HG03354 (cell line): ENCODE data around the gene GAPDHS.

Source experiments
- ATAC-seq: cut with Tn5 transposase; IDR thresholded peaks from one replicate; pipeline ENCODE4 v1.9.1; 2021; ENCODE audit warnings: mild to moderate bottlenecking; ENCODE audit not compliant: unreplicated experiment, poor library complexity, severe bottlenecking

GAPDHS gene

DNA sequence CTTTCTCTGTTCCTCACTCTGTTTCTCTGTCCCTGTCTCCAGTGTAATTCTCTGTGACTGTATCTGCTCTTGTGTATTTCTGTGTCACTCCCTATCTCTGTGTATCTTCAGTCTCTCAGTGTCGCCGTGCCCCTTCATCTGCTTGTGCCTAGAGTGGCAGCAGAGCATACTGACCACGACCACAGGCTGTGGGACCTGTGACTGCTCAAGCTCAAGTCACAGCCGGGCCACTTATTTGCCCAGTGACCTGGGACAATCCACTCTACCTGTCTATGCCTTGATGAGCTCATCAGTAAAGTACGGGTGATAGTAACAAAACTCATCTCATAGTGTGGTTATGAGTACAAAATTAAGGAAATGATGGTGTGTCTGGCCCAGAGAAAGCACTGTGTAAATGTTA is 20.8 kb downstream of the GAPDHS start:
- no peak for ATAC-seq

DNA sequence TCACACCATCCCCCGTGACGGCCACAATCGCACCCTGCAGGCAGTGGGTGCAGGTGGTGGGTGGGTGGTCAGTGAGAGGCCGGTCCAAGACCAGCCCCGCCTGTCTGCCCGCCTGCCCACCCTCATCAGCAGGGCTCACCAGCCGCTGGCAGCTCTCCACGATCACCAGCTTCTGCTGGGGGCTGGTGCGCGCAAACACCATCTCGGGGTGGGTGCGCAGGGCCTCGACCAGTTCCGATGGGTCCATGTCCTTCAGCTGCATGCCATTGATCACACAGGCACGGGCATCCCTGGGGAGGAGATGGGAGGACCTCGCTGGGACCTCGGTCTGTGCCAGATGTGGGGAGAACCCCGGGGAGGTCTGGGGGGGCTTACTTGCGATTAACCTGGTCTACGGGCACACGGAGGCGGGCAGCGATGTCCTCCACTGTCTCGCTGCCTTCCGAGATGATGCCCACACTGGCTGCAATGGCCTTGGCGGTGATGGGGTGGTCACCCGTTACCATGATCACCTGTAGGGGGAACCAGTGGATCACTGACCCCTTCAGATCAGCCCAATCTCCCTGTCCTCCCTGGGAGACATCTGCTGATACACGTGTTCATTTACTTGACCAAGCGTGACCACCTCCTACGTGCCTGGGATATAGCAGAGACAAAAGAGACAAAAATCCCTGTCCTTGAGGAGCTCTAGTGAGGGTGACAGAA is 22.2 kb downstream of the GAPDHS start:
- ATAC-seq: no peak

DNA sequence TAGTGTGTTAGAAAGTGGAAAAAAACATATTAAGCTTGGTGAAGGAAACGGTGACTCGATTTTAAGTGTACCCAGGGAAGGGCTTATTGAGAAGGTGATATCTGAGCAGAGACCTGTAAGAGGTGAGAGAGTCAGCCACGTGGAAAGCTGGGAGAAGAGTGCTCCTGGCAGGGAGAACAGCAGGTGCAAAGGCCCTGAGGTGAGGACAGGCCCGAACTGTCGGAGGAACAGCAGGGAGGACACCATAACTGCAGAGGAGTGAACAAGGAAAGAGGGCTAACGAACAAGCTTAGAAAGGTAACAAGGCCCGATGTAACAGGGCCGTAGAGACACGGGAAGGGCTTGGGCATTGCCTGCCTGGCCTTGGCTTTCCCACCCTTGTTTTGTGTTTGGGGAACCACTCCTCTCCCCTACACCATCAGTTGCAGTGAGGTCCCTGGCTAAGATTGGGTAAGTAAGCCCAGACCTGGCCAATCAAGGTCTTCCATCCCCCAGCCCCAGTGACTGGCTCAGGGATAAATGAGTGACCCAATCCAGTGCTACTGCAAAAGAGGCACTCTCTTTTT is 22.9 kb downstream of the GAPDHS start:
- ATAC-seq: no peak

DNA sequence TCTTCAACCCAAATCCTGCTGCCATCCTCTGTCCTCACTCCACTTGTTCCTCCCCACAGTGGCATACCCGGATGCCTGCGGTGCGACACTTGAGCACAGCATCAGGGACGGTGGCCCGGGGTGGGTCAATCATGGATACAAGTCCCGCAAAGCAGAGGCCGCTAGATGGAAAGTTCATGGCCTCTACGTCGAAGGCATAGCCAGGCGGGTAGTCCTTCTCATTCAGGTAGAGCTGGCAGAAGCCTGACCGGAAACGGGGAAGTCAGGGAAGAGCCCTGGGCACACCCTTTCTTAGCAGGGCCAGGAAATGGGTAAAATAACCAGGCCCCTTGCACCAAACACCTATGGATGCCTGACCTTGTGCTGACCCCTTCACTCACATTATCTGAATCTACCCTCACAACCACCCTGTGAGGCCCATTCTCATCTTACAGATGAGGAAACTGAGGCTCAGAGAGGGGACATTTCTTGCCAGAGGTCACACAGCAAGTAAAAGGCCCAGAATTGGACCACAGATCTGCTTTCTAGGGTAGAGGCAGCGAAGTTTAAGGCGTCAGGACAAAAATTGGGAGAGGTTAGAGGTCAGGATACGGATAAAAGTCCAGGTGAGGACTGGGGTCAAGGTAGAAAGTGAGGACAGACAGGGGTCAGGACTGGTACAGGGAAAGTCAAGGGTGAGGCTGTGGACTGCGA is 23.7 kb downstream of the GAPDHS start:
- no peak for ATAC-seq

DNA sequence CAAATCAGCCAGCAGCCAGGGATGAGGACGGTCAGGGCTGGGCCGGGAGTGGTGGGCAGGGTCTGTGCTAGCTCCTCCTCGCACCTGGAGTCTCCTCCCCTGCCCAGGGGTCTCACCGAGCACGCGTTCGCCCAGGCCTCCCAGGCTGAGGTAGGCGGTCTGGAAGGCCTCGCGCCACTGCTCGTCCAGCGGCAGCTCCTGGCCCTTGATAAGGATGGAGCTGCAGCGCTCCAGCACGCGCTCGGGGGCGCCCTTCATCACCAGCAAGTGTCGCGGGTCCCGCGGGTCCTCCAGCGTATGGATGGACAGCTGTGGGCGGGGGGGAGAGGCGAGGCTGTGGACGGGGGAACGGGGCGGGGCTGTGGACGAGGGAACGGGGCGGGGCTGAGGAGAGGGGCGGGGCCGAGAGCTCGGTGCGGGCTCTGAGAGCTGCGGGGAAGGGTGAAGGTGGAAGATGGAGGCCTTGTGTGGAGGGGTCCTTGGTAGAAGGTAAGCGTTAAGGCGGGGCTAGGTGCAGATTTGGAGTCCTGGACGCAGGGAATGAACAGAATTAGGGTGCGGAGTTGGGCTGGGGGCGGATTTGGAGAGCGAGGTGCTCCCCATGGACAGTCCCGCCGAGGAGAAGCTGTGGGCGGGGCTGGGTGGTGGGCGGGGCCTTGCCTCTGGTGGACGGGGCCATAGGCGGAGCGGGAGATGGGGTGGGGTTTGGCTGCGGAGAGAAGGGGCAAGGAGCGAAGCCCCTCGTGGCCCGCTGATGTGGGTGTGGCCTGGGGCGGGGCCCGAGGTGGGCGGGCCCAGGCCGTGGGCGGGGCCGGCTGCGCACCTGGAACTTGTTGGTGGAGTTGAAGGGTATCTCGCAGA is 24.5 kb downstream of the GAPDHS start:
- no peak for ATAC-seq

DNA sequence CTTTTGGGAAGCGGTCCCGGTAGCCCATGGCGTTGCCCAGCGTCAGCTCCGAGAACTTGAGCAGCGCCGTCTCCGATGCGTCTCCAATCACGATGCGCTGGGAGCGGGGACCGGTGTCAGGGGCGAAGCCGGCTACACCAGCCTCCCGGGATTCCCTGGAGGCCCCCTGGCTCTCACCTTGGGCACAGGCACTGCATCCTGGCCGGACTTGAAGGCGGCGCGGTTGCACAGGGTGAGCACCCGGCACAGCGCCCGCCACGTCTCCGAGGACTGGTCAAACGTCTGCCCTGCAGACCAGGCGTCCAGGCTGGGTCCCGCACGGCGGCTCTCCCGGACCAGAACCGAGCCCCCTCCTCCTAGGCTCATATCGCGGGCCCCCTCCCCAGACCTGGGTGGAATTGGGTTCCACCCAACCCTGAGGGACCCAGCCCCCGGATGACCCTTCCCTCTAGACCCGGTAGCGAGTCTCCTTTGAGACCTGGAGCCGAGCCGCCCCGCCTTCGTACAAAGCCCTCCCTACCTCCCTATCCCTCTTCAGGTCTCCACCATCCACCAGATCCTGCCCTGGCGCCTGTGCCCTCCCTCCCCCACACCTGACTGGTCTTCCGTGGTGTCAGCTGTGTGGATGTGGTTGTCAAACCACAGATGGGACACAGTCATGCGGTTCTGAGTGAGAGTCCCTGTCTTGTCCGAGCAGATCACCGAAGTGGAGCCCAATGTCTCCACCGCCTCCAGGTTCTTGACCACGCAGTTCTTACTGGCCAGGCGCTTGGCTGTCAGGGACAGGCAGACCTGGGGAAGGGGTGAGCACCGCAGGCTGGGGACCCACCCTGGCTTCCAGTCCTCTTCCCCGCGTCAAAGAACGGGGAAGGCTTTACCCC is 25.4 kb downstream of the GAPDHS start:
- ATAC-seq: no peak

DNA sequence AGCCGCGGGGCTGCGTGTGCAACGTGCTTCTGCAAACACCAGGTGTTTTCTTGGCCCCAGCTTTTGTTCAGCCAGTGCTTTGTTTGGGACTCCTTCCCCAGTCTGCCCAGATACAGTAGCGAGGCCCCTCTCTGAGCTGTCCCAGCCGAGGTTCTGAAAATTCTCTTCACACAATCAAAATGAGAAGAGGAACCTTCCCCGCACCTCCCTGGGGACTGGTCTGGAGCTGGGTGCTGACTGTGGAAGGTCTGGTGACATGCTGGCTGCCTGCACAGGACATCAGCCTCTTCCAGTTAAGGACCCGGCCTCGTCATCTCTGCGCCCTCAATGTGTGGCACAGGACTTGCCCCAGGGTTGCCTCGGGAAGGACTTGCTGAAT is 26.0 kb downstream of the GAPDHS start:
- peak; percentile 74 for ATAC-seq

DNA sequence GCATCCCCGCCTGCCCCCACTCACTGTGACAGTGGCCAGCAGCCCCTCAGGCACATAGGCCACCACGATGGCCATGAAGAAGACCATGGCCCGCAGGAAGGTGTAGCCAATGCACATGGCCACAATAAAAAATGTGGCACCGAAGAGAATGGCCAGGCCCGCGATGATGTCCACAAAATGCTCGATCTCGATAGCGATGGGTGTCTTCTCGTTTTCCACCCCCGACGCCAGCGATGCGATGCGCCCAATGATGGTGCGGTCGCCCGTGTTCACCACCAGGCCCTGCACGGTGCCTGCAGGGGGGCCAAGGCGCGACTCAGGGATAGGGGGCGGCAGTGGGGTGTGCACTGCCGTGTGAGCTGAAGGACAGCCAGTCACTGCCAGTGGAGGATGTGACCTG is 26.5 kb downstream of the GAPDHS start:
- ATAC-seq: no peak

DNA sequence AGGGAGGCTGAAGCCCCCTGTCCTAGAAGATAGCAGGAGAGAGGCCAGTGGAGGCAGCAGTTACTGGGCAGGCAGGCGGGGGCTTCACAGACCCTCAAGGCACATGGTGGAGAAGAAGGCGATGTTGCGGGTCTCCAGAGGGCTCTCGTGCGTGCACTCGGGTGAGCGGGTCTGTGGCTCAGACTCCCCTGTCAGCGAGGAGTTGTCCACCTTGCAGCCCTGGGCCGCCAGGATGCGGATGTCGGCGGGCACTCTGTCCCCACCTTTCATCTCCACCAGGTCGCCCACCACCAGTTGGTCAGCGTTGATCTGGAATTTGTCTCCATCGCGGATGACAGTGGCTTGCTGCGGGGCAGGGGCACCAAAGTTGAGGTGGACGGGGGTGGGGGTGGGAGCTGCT is 27.0 kb downstream of the GAPDHS start:
- no peak for ATAC-seq

DNA sequence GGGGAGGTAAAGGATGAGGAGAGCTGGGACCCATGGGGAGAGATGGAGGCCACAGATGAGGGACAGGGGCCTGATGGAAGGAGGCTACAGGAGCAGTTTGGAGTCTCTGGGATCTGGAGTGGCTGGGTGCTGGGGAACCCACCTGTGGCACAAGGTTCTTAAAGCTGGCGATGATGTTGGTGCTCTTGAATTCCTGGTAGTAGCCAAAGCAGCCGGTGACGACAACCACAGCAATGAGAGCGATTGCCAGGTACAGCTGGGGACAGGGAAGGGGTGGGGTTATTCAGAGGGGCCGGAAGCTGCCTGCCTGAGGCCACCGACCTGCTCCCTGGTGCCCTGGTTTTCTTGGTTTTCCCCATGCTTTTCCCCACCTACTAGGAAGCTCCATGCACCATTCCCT is 27.4 kb downstream of the GAPDHS start:
- no peak for ATAC-seq

DNA sequence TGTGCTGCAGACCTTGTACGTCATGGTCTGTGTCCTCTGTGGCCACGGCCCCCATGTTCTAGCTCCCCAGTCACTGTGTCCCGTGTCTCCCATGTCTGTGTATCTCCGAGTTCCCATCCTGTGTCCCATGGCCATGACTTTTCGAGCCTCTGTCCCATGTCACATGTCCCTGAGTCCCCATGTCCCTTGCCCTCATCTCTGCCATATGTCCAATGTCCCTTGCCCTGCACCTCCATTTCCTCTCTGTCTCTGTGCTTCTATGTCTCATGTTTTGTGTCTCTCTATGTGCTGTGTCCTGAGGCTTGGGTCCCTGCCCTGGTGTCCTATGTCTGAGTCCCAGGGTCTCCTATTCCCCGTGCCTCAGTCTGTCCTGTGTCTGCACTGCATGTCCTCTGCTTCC is 28.2 kb downstream of the GAPDHS start:
- no peak for ATAC-seq

DNA sequence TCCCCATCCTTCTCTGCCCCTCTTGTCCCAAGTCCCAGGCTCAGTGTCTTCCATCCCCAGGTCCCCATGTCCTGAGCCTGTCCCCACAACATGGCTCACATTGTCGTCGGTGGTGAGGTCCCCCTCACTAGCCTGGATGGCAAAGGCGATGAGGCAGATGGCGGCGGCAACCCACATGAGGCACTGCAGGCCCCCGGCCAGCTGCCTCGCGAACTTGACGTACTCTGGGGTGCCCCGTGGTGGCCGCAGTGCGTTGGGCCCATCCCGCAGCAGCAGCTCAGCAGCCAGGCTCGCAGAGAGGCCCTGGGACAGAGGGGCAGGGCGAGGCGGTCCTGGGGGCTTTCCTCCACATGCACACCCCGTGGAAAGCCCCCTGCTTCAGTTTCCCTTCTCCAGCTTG is 29.1 kb downstream of the GAPDHS start:
- no peak for ATAC-seq

DNA sequence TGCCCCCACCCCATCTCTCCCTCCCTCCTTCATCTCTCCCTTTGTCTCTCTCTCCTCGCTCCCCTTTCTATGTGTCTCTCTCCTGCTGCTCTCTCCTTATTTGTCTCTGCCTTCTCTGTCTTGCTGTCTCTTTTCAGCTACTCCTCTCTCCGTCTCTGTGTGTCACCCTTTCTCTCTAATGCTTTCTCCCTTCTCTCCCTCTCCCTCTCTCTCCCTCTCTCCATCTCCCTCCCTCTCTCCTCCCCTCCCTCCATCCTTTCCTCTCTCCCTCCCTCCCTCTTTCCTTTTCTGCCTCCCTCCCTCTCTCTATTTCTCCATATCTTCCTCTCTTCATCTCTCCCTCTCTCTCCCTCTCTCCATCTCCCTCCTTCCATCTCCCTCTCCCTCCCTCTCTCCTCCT is 29.5 kb downstream of the GAPDHS start:
- ATAC-seq: no peak

DNA sequence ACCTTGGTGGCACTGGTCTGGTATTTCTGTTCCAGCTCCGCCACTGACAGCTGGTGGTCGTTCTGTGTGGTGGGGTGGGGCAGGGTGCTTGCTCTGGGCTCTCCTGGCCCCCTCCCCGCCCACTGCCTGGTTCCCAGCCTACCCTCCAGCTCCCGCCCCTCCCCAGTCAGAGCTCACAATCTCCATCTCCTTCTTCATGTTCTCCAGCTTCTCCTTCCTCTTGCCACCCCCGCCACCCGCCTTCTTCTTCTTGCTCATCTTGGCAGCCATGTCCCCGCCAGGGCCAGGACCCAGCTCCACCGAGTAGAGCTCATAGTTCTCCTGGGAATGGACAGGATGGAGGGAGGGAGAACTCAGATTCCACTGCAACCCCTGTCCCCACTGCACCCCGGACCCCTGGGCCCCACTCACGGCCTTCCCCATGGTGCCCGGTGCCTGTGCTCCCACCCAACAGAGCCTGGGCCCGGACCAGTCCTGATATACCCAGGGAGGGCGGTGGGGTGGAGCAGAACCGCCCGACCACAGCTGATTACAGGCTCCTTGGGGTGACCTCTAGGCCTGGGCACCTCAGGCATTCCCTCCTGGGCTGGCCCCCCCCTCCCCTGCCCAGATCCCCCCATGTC is 30.1 kb downstream of the GAPDHS start, which contains the start of gene ATP4A:
Gene ATP4A (minus strand): TSS at position 452 of the 623 bp plus-strand sequence. CDS start 29 bp downstream, at position 423.
- no peak for ATAC-seq

DNA sequence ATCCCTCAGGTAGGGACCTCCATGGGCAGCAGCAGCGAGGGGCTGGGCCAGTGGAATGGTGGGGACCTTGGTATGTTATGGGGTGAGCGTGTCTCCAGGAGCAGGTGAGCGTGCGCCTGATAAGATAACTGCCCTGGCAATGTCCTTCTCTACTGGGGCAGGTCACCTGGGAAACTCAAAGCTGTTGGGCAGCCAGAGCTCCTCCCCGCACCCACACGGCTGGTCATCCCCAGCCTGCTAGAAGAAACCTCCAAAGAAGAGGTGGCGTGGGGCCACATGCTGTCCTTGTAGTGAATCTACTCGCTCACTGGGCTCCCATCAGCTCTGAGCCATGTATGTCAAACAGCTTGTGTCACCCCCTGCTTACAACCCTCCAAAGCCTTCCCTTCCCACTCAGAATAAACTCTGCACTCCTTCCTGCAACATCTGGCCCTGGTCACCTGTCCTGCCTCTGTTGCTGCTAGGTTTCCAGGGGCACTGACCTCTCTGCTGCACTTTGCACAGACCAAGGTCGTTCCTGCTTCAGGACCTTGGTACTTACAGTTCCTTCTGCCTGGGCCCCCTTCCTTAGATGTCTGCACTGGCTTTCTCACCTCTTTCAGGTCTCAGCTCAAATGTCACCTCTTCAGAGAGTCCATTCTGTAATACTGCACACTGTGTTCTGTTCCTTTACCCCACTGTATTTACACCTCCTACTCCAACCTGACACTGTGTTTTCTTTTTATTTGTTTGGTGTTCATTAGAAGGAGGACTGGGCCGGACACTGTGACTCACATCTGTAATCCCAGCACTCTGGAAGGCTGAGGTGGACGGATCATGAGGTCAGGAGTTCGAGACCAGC is 32.0 kb downstream of the GAPDHS start:
- no peak for ATAC-seq

DNA sequence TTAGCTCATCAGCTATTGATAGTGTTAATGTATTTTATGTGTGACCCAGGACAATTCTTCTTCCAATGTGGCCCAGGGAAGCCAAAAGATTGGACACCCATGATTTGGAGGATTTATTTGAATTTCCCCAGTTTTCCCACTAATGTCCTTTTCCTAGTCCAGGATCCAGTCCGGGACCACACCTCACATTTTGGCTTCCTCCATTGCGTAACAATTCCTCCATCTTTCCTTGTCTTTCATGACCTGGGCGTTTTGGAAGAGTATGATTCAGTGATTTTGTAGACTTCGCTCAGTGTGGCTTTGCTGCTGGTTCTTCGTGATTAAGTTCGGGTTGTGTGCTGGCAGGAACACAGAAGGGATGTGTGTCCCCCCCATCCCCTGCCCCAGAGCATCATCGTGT is 33.5 kb downstream of the GAPDHS start:
- ATAC-seq: no peak

DNA sequence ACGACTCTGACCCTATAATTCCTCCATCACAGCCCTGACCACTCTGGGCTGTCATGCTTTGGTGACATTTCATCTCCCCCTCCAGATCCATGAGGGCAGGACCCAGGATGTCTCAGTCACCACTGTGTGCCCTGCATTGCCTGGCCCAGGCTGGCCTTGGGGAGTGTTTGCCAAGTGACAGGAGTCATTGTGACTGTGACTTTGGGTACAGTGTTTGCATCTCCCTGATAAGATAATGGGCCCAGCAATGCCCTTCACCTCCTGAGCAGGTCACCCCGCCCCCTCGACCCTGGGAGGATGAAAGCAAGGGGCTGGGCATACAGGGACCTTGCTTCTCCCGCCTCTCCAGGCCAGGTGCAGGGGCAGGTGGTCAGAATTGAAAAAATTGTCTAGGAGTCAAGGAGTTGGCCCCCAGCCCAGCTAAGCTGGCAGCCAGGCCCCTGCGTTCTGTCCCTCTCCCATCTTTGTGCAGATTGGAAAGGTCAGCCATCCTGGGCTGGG is 36.1 kb downstream of the GAPDHS start:
- ATAC-seq: no peak

DNA sequence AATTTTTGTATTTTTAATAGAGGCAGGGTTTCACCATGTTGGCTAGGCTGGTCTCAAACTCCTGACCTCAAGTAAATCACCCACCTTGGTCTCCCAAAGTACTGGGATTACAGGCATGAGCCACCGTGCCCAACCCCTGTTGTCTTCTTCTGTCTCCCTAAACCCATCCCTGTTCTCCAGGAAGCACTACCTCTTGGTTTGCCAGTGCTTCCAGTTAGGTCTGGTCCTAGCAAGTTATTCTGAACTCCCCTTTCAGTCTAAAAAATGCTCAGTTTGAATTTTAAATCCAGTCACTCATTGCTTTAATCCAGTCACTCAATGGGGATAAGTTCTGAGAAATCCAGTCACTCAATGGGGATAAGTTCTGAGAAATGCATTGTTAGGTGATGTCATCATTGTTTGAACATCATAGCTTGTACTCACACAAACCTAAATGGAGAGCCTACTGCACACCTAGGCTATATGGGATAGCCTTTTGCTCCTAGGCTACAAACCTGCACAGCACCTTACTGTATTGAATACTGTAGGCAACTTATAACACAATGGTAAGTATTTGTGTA is 38.2 kb downstream of the GAPDHS start:
- no peak for ATAC-seq
